ENCODE data around the gene PCDHB7.
"Not testable (repeated sequence)": the region's sequence is repeated elsewhere in the genome, so short reads cannot be mapped to it uniquely, and the experiment has no call there.

Gene PCDHB7

DNA sequence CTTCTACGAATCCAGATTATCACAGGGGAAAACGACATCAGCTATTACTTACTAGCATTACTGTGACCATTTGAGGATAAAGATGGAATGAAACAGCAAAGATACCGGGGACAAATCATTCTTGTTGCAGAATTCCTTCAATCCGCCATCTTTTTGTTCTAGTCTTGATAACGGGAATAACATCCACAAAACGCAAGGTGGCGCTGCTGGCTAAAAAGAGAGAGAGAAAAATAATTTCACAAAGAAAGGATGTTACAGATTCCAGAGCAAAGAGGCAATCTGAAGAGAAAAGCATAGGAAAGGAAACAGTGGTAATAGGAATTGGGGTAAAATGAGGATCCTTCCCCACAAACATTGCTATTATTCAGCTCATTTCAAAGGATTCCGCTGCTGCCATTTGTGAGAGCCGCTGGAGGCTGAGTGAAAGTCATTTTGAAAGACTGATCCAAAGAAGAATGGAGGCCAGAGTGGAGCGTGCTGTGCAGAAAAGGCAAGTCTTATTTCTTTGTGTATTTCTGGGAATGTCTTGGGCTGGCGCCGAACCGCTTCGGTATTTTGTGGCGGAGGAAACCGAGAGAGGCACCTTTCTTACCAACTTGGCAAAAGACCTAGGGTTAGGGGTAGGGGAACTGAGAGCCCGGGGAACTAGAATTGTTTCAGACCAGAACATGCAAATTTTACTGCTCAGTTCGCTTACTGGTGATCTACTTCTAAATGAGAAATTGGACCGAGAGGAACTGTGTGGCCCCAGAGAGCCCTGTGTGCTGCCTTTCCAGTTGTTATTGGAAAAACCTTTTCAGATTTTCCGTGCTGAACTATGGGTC, at the start of gene PCDHB7:
Gene PCDHB7 (plus strand): TSS at position 264 of the 824 bp plus-strand sequence. CDS start 192 bp downstream, at position 456.
- DNase-seq: no peak

DNA sequence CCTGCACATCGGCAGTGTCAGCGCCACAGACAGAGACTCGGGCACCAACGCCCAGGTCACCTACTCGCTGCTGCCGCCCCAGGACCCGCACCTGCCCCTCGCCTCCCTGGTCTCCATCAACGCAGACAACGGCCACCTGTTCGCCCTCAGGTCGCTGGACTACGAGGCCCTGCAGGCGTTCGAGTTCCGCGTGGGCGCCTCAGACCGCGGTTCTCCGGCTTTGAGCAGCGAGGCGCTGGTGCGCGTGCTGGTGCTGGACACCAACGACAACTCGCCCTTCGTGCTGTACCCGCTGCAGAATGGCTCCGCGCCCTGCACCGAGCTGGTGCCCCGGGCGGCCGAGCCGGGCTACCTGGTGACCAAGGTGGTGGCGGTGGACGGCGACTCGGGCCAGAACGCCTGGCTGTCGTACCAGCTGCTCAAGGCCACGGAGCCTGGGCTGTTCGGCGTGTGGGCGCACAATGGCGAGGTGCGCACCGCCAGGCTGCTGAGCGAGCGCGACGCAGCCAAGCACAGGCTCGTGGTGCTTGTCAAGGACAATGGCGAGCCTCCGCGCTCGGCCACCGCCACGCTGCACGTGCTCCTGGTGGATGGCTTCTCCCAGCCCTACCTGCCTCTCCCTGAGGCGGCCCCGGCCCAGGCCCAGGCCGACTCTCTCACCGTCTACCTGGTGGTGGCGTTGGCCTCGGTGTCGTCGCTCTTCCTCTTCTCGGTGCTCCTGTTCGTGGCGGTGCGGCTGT, 48.9 kb upstream of the PCDHB7 start:
- not testable (repeated sequence) for DNase-seq

DNA sequence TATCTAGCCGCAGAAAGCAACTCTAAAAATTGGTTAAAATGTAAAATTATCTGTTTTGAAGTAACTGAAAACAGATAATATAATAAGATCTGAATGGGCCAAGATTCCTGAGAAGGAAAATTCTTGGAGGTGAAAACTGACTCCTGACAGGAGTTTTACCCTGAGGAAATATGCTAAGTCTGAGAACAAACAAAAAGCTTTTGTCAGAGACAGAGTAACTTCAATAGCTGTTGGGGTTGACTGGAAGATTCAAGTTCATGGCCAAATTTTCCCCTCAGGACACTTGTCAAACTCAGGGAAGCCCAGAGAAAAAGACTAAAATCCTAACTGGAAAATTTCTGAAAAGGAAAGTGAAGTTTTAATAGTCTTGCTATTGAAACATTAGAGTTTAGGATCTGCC, 45.1 kb upstream of the PCDHB7 start:
- DNase-seq: no peak

DNA sequence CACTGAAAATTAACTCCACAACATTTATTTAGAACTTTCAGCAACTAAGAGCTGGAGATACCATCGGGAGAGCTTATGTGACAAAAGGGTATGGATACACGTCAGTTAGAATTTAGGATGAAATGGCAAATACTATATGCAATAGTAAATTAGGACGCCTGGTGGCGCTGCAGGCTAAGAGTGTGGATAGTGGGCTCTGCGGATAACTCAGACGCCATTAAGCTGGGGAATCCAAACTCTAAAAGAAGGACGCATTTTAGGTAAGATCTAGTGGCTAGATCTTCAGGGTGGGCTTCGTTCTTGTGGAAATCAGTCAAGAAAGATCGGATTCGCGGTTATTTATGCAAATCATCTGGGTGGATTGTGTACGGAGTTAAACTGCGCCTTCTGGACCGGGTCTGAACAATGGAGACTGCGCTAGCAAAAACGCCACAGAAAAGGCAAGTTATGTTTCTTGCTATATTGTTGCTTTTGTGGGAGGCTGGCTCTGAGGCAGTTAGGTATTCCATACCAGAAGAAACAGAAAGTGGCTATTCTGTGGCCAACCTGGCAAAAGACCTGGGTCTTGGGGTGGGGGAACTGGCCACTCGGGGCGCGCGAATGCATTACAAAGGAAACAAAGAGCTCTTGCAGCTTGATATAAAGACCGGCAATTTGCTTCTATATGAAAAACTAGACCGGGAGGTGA, 37.3 kb upstream of the PCDHB7 start, which contains the start of gene PCDHB5:
Gene PCDHB5 (plus strand): TSS at position 177 of the 688 bp plus-strand sequence. CDS start 229 bp downstream, at position 406.
- DNase-seq: peak; percentile 73

DNA sequence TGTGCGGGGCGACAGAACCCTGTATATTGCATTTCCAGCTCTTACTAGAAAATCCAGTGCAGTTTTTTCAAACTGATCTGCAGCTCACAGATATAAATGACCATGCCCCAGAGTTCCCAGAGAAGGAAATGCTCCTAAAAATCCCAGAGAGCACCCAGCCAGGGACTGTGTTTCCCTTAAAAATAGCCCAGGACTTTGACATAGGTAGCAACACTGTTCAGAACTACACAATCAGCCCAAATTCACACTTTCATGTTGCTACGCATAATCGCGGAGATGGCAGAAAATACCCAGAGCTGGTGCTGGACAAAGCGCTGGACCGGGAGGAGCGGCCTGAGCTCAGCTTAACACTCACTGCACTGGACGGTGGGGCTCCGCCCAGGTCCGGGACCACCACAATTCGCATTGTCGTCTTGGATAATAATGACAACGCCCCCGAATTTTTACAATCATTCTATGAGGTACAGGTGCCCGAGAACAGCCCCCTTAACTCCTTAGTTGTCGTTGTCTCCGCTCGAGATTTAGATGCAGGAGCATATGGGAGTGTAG, 36.7 kb upstream of the PCDHB7 start:
- no peak for DNase-seq

DNA sequence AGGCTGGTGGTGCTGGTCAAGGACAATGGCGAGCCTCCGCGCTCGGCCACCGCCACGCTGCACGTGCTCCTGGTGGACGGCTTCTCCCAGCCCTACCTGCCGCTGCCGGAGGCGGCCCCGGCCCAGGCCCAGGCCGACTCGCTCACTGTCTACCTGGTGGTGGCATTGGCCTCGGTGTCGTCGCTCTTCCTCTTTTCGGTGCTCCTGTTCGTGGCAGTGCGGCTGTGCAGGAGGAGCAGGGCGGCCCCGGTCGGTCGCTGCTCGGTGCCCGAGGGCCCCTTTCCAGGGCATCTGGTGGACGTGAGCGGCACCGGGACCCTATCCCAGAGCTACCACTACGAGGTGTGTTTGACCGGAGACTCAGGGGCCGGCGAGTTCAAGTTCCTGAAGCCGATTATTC, 35.1 kb upstream of the PCDHB7 start:
- not testable (repeated sequence) for DNase-seq

DNA sequence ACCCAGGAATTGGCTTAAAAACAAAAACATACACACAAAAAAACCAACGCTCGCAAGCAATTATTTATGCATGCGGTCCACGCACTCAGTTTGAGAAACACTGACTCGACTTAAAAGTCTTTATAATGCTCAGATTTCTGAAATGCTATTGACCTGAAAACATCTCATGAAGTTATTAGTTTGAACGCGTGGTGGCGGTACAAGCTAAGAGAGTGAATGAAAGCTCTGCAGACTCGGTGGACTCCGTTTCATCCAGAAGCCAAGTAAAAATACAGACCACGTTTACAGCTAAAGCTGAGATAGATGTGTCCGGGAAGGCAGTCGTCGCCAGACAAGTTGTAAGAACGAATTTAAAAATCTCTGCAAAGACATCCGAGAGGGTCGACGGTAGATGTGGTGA, 22.6 kb upstream of the PCDHB7 start, which contains the start of gene PCDHB6:
Gene PCDHB6 (plus strand): TSS at position 246 of the 400 bp plus-strand sequence. CDS start 201 bp downstream, outside the sequence.
- DNase-seq: no peak

DNA sequence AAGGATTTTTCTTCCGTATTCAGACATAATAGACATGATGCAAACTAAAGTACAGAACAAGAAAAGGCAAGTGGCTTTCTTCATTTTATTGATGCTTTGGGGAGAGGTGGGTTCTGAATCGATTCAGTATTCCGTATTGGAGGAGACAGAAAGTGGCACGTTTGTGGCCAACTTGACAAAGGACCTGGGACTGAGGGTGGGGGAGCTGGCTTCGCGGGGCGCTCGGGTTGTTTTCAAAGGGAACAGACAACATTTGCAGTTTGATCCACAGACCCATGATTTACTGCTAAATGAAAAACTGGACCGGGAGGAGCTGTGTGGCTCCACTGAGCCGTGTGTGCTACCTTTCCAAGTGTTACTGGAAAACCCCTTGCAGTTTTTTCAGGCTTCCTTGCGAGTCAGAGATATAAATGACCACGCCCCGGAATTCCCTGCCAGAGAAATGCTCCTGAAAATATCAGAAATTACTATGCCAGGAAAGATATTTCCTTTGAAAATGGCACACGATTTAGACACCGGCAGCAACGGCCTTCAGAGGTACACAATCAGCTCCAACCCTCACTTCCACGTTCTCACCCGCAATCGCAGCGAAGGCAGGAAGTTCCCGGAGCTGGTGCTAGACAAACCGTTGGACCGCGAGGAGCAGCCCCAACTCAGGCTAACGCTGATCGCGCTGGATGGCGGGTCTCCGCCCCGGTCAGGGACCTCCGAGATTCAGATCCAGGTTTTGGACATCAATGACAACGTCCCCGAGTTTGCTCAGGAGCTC, 22.0 kb upstream of the PCDHB7 start:
- DNase-seq: no peak

DNA sequence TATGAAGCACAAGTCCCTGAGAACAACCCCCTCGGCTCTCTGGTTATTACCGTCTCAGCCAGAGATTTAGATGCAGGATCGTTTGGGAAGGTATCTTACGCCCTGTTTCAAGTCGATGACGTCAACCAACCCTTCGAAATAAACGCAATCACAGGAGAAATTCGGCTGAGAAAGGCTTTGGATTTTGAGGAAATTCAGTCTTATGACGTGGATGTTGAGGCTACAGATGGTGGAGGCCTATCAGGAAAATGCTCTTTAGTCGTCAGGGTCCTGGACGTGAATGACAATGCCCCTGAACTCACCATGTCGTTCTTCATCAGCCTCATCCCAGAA, 21.5 kb upstream of the PCDHB7 start:
- no peak for DNase-seq

GRCh38 chr5:141151632-141152031, 20.8 kb upstream of the PCDHB7 start:
- not testable (repeated sequence) for DNase-seq

GRCh38 chr5:141152096-141152495, 20.3 kb upstream of the PCDHB7 start:
- DNase-seq: not testable (repeated sequence)

GRCh38 chr5:141155540-141156374, 16.7 kb upstream of the PCDHB7 start:
- no peak for DNase-seq

- DNase-seq: not testable (repeated sequence)
Measured at GRCh38 chr5:141157356-141157755, 15.1 kb upstream of the PCDHB7 start.

DNA sequence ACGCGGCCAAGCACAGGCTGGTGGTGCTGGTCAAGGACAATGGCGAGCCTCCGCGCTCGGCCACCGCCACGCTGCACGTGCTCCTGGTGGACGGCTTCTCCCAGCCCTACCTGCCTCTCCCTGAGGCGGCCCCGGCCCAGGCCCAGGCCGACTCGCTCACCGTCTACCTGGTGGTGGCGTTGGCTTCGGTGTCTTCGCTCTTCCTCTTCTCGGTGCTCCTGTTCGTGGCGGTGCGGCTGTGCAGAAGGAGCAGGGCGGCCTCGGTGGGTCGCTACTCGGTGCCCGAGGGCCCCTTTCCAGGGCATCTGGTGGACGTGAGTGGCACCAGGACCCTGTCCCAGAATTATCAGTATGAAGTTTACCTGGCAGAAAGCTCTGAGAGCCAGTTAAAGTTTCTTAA, 14.5 kb upstream of the PCDHB7 start:
- not testable (repeated sequence) for DNase-seq

DNA sequence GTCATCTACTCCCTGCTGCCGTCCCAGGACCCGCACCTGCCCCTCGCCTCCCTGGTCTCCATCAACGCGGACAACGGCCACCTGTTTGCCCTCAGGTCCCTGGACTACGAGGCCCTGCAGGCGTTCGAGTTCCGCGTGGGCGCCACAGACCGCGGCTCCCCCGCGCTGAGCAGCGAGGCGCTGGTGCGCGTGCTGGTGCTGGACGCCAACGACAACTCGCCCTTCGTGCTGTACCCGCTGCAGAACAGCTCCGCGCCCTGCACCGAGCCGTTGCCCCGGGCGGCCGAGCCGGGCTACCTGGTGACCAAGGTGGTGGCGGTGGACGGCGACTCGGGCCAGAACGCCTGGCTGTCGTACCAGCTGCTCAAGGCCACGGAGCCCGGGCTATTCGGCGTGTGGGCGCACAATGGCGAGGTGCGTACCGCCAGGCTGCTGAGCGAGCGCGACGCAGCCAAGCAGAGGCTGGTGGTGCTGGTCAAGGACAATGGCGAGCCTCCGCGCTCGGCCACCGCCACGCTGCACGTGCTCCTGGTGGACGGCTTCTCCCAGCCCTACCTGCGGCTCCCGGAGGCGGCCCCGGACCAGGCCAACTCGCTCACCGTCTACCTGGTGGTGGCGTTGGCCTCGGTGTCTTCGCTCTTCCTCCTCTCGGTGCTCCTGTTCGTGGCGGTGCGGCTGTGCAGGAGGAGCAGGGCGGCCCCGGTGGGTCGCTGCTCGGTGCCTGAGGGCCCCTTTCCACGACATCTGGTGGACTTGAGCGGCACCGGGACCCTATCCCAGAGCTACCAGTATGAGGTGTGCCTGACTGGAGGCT, 2.1 kb downstream of the PCDHB7 start:
- not testable (repeated sequence) for DNase-seq

GRCh38 chr5:141175933-141176332, 3.5 kb downstream of the PCDHB7 start:
- DNase-seq: no peak

DNA sequence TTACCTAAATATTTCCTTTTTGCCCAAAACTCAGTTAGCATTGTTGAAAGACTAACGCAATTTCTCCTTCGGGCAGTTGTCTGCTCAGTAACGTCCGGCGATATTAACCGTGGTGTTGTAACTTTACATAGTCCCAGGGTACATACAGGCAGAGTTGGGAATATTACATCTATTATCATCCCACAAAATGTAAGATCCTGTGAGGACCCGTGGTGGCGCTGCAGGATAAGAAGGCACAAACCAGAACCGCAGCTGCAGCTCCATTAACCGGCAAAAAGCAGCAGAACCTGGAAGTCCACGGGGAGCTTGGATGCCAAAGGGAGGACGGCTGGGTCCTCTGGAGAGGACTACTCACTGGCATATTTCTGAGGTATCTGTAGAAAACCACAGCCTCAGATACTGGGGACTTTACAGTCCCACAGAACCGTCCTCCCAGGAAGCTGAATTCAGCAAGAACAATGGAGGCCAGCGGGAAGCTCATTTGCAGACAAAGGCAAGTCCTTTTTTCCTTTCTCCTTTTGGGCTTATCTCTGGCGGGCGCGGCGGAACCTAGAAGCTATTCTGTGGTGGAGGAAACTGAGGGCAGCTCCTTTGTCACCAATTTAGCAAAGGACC, 5.2 kb downstream of the PCDHB7 start, which contains the start of gene PCDHB8:
Gene PCDHB8 (plus strand): TSS at position 214 of the 615 bp plus-strand sequence. CDS start 245 bp downstream, at position 459.
- DNase-seq: not testable (repeated sequence)

- DNase-seq: not testable (repeated sequence)
Measured at GRCh38 chr5:141179371-141179770, 6.9 kb downstream of the PCDHB7 start.

DNA sequence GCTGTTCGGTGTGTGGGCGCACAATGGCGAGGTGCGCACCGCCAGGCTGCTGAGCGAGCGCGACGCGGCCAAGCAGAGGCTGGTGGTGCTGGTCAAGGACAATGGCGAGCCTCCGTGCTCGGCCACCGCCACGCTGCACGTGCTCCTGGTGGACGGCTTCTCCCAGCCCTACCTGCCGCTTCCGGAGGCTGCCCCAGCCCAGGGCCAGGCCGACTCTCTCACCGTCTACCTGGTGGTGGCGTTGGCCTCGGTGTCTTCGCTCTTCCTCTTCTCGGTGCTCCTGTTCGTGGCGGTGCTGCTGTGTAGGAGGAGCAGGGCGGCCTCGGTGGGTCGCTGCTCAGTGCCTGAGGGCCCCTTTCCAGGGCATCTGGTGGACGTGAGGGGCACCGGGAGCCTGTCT, 7.4 kb downstream of the PCDHB7 start:
- DNase-seq: not testable (repeated sequence)

- no peak for DNase-seq
Measured at GRCh38 chr5:141180313-141180712, 7.9 kb downstream of the PCDHB7 start.
